Measurements from ENCODE around the gene SCN4B.

Gene SCN4B

GRCh38 chr11:118167906-118168305 is 15.3 kb upstream of the SCN4B start:
- H3K36me3 Mint-ChIP-seq (ENCODE audit: low read depth) = no peaks in the 10 kb centered on the region
- H3K4me1 Mint-ChIP-seq (ENCODE audit: low read depth) = peaks cover 7% of the 10 kb centered on the region
- H3K9me3 Mint-ChIP-seq = no peaks in the 10 kb centered on the region
- H3K27ac Mint-ChIP-seq = no peak overlapping the region
- no peak overlapping the region for H3K4me3 Mint-ChIP-seq
- H3K27me3 Mint-ChIP-seq (ENCODE audit: low read depth) = peaks cover 19% of the 10 kb centered on the region

- Mint-ChIP-seq H3K4me1 (ENCODE audit: low read depth) (peaks cover 7% of the 10 kb centered on the region), H3K27me3 (ENCODE audit: low read depth) (peaks cover 21% of the 10 kb centered on the region), H3K27ac (no peak overlapping the region), H3K9me3 (no peaks in the 10 kb centered on the region), H3K4me3 (no peak overlapping the region), H3K36me3 (ENCODE audit: low read depth) (no peaks in the 10 kb centered on the region)
These were observed 14.6 kb upstream of the SCN4B start for GRCh38 chr11:118167253-118167652.

DNA sequence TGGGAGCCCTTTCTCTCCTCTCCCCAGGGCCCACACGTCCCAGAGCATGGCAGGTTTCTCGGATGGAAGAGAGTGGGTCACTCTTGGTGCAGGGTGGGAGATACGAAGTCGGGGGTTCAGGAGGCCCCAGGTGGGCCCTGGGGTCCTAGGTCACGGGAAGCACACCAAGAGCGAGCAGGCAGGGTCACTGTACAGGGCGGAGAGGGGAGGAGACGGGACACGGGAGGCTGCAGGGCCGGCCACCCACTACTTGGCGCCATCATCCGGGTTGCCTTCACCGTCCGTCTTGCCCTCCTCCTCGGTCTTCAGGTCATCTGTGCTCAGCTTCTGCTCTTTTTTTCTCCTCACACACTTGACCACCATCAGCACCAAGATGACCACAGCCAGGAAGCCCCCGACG is 14.0 kb upstream of the SCN4B start:
- no peaks in the 10 kb centered on the region for H3K9me3 Mint-ChIP-seq
- no peak overlapping the region for H3K27ac Mint-ChIP-seq
- peaks cover 5% of the 10 kb centered on the region for H3K4me1 Mint-ChIP-seq (ENCODE audit: low read depth)
- no peak overlapping the region for H3K4me3 Mint-ChIP-seq
- no peaks in the 10 kb centered on the region for H3K36me3 Mint-ChIP-seq (ENCODE audit: low read depth)
- peaks cover 26% of the 10 kb centered on the region for H3K27me3 Mint-ChIP-seq (ENCODE audit: low read depth)

- Mint-ChIP-seq H3K27me3 (ENCODE audit: low read depth) (peaks cover 30% of the 10 kb centered on the region), H3K27ac (no peak overlapping the region), H3K9me3 (no peaks in the 10 kb centered on the region), H3K4me1 (ENCODE audit: low read depth) (no peaks in the 10 kb centered on the region), H3K36me3 (ENCODE audit: low read depth) (no peaks in the 10 kb centered on the region), H3K4me3 (no peak overlapping the region)
These were observed 12.3 kb upstream of the SCN4B start for GRCh38 chr11:118164885-118165284.

- H3K4me1 Mint-ChIP-seq (ENCODE audit: low read depth) = no peaks in the 10 kb centered on the region
- no peak overlapping the region for H3K4me3 Mint-ChIP-seq
- no peaks in the 10 kb centered on the region for H3K9me3 Mint-ChIP-seq
- H3K27me3 Mint-ChIP-seq (ENCODE audit: low read depth) = peaks cover 42% of the 10 kb centered on the region
- H3K27ac Mint-ChIP-seq = no peak overlapping the region
- no peaks in the 10 kb centered on the region for H3K36me3 Mint-ChIP-seq (ENCODE audit: low read depth)
These were observed 10.9 kb upstream of the SCN4B start for GRCh38 chr11:118163494-118163893.

DNA sequence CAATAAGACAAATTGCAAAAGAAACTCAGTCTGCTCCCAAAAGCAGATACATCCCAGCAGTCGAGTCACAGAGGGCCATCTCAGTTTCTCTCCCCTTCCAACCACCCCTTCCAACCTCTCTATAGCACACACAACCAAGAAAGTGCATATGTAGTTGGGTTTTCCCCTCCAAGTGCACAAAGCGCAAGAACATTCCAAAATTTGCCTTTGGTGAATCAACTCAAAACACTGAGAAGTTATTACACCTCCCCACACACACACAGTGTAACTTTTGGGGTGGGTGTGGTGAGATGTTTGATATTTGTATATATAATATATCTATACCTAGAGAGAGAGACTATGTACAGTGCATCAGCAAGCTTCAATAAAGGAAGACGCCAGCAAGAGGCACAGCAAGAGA is 10.2 kb upstream of the SCN4B start:
- Mint-ChIP-seq H3K4me1 (ENCODE audit: low read depth) (no peaks in the 10 kb centered on the region), H3K27ac (no peak overlapping the region), H3K36me3 (ENCODE audit: low read depth) (no peaks in the 10 kb centered on the region), H3K27me3 (ENCODE audit: low read depth) (peaks cover 46% of the 10 kb centered on the region), H3K4me3 (no peak overlapping the region), H3K9me3 (no peaks in the 10 kb centered on the region)

DNA sequence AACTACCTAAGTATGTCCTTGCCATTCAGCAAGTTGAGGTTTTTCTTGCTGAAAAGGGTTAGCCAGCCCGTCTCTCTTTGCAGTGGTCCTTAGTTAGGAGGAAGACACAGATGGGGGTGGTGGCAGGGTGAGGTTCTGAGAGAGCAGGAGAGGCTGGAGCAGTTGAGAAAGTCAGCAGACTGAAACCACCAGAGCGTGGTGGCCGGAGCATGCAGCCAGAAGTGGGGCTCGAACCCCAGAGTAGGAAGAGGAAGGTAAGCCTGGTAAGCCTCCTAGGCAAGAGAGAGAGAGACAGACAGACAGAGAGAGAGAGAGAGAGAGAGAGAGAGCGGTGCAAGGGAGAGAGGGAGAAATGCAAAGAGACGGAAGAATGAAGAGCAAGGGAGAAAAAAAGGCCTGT is 9.2 kb upstream of the SCN4B start:
- no peaks in the 10 kb centered on the region for H3K36me3 Mint-ChIP-seq (ENCODE audit: low read depth)
- H3K4me1 Mint-ChIP-seq (ENCODE audit: low read depth) = peaks cover under 1% of the 10 kb centered on the region
- H3K27ac Mint-ChIP-seq = no peak overlapping the region
- no peaks in the 10 kb centered on the region for H3K9me3 Mint-ChIP-seq
- H3K27me3 Mint-ChIP-seq (ENCODE audit: low read depth) = peaks cover 52% of the 10 kb centered on the region
- H3K4me3 Mint-ChIP-seq = no peak overlapping the region

DNA sequence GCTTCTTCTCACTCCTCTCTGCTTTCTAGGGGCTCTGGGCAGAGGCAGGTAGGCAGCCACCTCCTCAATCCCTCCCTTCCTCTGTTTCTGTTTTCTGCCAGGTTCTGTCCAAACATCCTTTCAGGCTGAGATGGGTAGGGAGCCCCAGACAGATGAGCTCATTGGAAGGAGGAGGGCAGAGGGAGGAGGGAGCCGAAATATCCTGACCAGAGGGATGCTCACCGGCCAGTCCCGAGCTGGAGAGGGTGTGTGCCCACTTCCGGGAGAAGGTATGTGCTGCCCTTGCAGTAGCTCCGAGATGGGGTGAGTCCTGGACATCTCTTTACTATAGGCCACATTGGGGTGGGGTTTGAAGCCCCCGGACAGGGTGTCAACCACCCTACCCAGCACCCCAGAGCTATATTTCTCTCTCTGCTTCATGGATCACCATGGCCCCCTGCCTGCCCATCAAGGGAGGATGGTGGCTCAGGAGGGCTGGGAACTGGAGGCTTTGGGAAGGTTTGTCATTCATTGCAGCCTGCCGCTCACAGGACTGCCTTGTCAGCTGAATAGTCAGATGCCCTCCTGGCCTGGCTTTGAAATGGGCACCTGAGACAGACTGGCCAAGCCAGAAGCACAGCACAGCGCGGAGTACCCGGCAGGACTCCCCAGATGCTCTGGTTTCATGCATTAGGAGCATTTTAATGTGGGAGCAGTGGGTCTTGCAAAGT is 4.7 kb upstream of the SCN4B start:
- H3K4me3 Mint-ChIP-seq = no peak overlapping the region
- H3K36me3 Mint-ChIP-seq (ENCODE audit: low read depth) = no peaks in the 10 kb centered on the region
- H3K27ac Mint-ChIP-seq = no peak overlapping the region
- no peaks in the 10 kb centered on the region for H3K9me3 Mint-ChIP-seq
- H3K27me3 Mint-ChIP-seq (ENCODE audit: low read depth) = peaks cover 76% of the 10 kb centered on the region
- H3K4me1 Mint-ChIP-seq (ENCODE audit: low read depth) = peaks cover 4% of the 10 kb centered on the region

DNA sequence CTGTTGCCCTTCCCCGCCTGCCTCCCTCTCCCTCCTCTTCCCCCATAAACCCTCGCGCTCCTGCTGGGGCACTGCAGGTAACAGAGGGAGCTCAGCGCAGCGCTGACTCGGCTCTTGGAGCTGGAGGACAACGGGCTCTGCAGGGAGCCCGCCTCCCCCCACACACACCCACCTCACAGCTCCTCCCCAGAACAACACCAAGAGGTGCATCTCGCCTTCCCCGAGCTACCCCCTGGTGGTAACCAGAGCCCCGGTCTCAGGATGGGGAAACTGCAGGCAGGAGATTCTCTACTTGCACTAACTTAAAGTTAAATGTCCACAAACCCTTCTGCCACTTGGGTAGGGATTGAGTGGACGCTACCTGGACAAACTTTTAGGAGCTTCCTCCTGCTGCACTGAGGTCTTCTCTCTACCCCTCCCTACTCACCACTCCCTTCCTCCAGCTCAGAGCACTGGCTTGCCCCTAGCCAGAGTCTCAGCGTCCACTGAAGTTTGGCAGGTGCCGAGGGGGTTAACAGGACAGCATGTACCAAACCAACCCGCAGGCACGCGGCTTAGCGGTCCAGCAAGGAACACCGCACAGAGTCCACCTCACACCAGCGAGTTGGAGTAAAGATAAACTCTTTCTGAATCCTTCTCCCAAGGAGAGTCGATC is 4.0 kb upstream of the SCN4B start:
- H3K27me3 Mint-ChIP-seq (ENCODE audit: low read depth) = peaks cover 77% of the 10 kb centered on the region
- peaks cover 4% of the 10 kb centered on the region for H3K4me1 Mint-ChIP-seq (ENCODE audit: low read depth)
- H3K27ac Mint-ChIP-seq = no peak overlapping the region
- no peaks in the 10 kb centered on the region for H3K36me3 Mint-ChIP-seq (ENCODE audit: low read depth)
- H3K4me3 Mint-ChIP-seq = no peak overlapping the region
- H3K9me3 Mint-ChIP-seq = no peaks in the 10 kb centered on the region

GRCh38 chr11:118155776-118156530 is 3.3 kb upstream of the SCN4B start:
- H3K4me1 Mint-ChIP-seq (ENCODE audit: low read depth) = peaks cover 4% of the 10 kb centered on the region
- H3K4me3 Mint-ChIP-seq = no peak overlapping the region
- peaks cover 84% of the 10 kb centered on the region for H3K27me3 Mint-ChIP-seq (ENCODE audit: low read depth)
- no peaks in the 10 kb centered on the region for H3K9me3 Mint-ChIP-seq
- no peak overlapping the region for H3K27ac Mint-ChIP-seq
- no peaks in the 10 kb centered on the region for H3K36me3 Mint-ChIP-seq (ENCODE audit: low read depth)

DNA sequence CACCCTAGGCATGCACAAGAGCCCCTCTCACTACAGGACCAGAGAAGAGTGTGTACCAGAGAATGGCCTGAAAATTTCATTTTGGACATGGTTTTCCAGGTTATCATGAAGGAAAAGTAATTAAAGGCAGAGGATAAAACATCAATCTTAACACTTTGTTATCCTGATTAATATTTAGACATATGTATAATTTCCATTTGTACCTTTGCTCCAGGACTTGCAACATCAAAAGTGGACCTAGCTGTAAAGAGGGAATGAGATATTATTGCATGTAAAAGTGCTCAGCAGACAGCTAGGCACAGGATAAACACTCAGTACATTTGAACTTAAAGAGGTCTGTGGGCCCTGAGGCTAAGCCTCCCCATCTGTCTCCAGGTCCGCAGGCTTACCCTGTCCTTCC is 2.0 kb upstream of the SCN4B start:
- no peaks in the 10 kb centered on the region for H3K9me3 Mint-ChIP-seq
- no peak overlapping the region for H3K4me3 Mint-ChIP-seq
- H3K27me3 Mint-ChIP-seq (ENCODE audit: low read depth) = peaks cover 90% of the 10 kb centered on the region
- H3K4me1 Mint-ChIP-seq (ENCODE audit: low read depth) = peaks cover 4% of the 10 kb centered on the region
- H3K27ac Mint-ChIP-seq = no peak overlapping the region
- H3K36me3 Mint-ChIP-seq (ENCODE audit: low read depth) = no peaks in the 10 kb centered on the region

DNA sequence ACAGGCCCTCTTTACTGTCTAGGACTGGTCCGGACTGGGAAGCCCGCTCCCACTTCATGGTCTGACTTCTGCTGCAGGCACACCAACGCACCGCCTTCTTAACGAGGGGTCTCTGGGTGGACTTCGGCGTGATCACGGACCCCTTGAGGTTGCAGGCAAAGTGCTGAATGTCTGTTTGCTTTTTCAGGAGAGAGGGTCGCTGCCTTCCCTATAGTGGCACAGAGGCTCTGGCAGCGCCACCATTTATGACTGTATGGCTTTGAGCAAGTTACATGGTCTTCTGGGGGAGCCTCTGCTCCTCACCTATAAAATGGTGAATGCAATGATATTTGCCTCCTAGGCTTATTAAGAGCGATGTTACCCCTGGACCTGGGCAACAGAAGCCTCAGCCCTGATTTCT is 1.4 kb upstream of the SCN4B start:
- Mint-ChIP-seq H3K36me3 (ENCODE audit: low read depth) (no peaks in the 10 kb centered on the region), H3K4me3 (peak overlapping the region; percentile 69), H3K9me3 (no peaks in the 10 kb centered on the region), H3K27ac (no peak overlapping the region), H3K27me3 (ENCODE audit: low read depth) (peaks cover 85% of the 10 kb centered on the region), H3K4me1 (ENCODE audit: low read depth) (peaks cover 4% of the 10 kb centered on the region)

DNA sequence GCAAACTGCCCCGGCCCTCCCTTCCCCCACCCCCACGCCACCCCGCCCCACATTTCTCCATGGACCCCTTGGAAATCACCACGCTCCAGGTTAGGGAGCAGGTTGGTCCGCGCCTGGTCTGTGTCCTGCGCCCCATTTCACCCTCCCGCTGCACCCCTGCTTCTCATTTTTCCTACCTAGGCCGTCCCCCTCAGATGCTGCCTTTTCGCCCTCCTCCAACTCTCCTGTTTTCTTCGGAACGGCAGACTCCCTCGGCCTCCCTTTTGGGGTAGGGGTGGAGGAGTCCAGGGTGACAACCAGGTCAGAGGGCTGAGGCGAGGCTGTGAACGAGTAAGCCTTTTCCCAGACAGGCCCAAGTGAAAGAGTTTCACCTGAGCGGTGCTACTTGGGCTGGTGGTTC is 893 bp upstream of the SCN4B start:
- Mint-ChIP-seq H3K9me3 (no peaks in the 10 kb centered on the region), H3K4me1 (ENCODE audit: low read depth) (peaks cover 4% of the 10 kb centered on the region), H3K27ac (peak overlapping the region; percentile 55), H3K36me3 (ENCODE audit: low read depth) (no peaks in the 10 kb centered on the region), H3K4me3 (peak overlapping the region; percentile 69), H3K27me3 (ENCODE audit: low read depth) (peaks cover 84% of the 10 kb centered on the region)

DNA sequence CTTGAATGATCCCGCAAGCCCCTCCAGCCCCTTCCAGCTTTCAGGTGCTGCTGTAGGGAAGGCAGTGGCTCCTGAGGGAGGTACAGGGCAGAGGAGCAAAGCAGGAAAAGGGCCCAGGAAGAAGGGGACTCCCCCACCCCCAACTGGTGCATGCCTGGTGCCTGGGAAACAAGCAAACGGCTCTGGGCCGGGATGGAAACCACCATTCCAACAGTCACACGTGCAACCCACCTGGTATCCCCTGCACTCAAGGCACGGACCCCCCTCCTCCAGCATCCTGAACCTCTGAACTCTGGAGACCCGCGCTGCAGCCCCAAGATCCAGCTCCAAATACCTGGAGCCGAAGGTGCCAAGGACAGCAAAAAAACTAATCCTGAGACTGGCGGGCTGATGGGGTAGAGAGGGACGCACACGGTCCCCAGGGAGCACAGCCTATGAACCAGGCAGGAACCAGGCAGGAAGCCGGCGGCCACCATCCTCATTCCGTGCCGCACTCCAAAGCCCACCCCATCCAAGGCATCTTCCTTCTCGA is 537 bp downstream of the SCN4B start:
- H3K4me3 Mint-ChIP-seq = peak overlapping the region; percentile 25
- no peaks in the 10 kb centered on the region for H3K36me3 Mint-ChIP-seq (ENCODE audit: low read depth)
- H3K9me3 Mint-ChIP-seq = no peaks in the 10 kb centered on the region
- peaks cover 75% of the 10 kb centered on the region for H3K27me3 Mint-ChIP-seq (ENCODE audit: low read depth)
- H3K4me1 Mint-ChIP-seq (ENCODE audit: low read depth) = peaks cover 4% of the 10 kb centered on the region
- H3K27ac Mint-ChIP-seq = no peak overlapping the region

DNA sequence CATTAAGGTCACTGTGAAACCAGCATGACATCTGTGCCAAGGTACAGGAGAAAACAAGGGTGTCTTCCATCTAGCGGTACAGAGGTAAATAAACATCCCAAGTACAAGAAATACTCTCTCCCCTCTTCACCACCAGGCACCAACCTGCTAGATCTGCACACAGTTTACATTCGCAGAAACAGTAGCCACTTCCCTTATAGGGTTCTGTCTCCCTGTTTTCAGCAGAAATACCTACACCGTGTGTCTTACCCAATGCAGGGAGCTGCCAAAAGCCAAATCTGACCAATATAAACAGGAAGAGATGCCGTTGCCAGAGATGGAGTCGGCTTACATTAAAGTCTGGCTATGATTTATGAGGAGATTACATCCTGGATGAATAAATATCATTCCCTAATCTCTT is 1.2 kb downstream of the SCN4B start:
- H3K36me3 Mint-ChIP-seq (ENCODE audit: low read depth) = no peaks in the 10 kb centered on the region
- H3K27me3 Mint-ChIP-seq (ENCODE audit: low read depth) = peaks cover 71% of the 10 kb centered on the region
- H3K4me3 Mint-ChIP-seq = no peak overlapping the region
- no peaks in the 10 kb centered on the region for H3K9me3 Mint-ChIP-seq
- H3K27ac Mint-ChIP-seq = no peak overlapping the region
- peaks cover 4% of the 10 kb centered on the region for H3K4me1 Mint-ChIP-seq (ENCODE audit: low read depth)

Measured in T-helper 1 cell treated with Interleukin-12 subunit alpha and Interleukin-12 subunit beta and Interleukin-4 antibody, amounts not matched to agents 30 μg/mL and 1 μg/mL, for 36 hours (primary cell).